GM12891 (cell line): Measurements from ENCODE around the gene KLF16.

Experiments
- POLR2A ChIP-seq: IDR thresholded peaks from 2 replicates; pipeline ENCODE4 v1.6.1; 2011; ENCODE audit warnings: low read depth, low read length, control low read depth
- POLR2AphosphoS5 ChIP-seq: IDR thresholded peaks from 2 replicates; pipeline ENCODE4 v1.6.1; 2011; ENCODE audit warnings: low read depth, low read length, control low read depth
- TAF1 ChIP-seq: IDR thresholded peaks from 2 replicates; pipeline ENCODE4 v1.6.1; 2011; ENCODE audit warnings: low read depth, low read length, control low read depth

DNA sequence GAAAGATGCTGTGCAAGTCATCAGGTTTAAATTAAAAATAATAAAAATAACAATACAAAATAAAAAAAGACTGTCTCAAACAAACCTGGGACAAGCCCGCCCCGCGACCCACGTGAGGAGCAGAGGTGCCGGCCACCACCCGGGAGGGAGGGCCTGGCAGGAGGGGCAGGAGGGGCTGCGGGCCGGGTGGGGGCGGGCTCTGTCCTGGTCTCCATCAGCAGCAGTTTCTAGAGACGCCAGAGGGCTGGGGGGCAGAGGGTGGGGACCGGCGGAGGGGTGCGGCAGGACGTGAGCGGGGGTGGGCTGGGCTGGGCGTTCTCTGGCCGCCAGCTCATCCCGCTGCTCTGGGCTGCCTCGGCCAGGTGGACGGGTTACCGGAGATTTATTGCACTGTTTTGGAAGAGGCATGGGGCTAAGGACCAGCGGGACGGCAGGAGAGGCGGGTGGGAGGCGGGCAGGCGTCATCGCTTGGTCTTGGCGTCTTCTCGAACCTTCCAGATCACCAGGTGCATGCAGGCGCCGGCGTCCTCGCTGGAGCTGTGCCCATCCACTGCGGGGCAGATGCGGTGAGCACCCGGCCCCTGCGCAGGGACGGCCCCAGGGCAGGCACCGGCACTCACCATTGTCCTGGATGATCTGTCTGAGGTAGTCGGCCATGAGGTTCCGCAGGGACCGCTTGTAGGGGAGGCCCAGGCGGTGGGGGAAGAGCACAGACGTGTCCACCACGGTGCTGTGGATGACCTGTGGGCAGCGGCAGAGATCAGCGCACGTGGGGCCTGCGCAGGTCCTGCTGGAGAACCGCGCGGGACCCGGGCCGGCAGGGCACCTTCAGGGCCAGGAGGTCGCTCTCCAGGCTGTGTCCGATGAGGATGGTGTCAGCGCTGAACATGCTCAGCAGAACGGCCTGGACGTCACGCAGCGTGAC lies 47.5 kb downstream of the KLF16 start:
- TF ChIP-seq POLR2A (no peak), POLR2AphosphoS5 (no peak), TAF1 (no peak)
